ENCODE data around the gene FAM227A.
A peak's percentile ranks its signal among the peaks of the same experiment; 100 is the strongest.
"Not testable (repeated sequence)": the region's sequence is repeated elsewhere in the genome, so short reads cannot be mapped to it uniquely, and the experiment has no call there.

FAM227A gene

GRCh38 chr22:38610234-38610633 lies 46.0 kb downstream of the FAM227A start:
- no peak for DNase-seq

GRCh38 chr22:38608992-38609750 lies 47.0 kb downstream of the FAM227A start:
- DNase-seq, result no peak

GRCh38 chr22:38607680-38608079 lies 48.5 kb downstream of the FAM227A start:
- DNase-seq, result no peak

GRCh38 chr22:38602166-38602565 lies 54.0 kb downstream of the FAM227A start:
- DNase-seq, result no peak

- no peak for DNase-seq
Measured at GRCh38 chr22:38601221-38601764, 54.9 kb downstream of the FAM227A start.

GRCh38 chr22:38599466-38599865 lies 56.7 kb downstream of the FAM227A start:
- DNase-seq, result no peak

GRCh38 chr22:38582923-38583322 lies 73.3 kb downstream of the FAM227A start:
- not testable (repeated sequence) for DNase-seq

- DNase-seq, result no peak
Measured at GRCh38 chr22:38578505-38578904, 77.7 kb downstream of the FAM227A start.

GRCh38 chr22:38572065-38572464 lies 84.1 kb downstream of the FAM227A start:
- DNase-seq, result no peak

- no peak for DNase-seq
Measured at GRCh38 chr22:38570779-38571364, 85.3 kb downstream of the FAM227A start.

- DNase-seq, result peak; percentile 96
Measured at GRCh38 chr22:38569972-38570778, 86.0 kb downstream of the FAM227A start, which contains the start of gene DMC1. Gene DMC1 (minus strand): TSS chr22:38570183. CDS start chr22:38568256, 1,927 bp downstream.

GRCh38 chr22:38569181-38569971 lies 86.8 kb downstream of the FAM227A start:
- no peak for DNase-seq

- DNase-seq, result no peak
Measured at GRCh38 chr22:38567531-38568285, 88.5 kb downstream of the FAM227A start.

GRCh38 chr22:38566726-38567504 lies 89.3 kb downstream of the FAM227A start:
- DNase-seq, result no peak

- DNase-seq, result no peak
Measured at GRCh38 chr22:38565441-38565840, 90.8 kb downstream of the FAM227A start.

GRCh38 chr22:38564669-38565068 lies 91.5 kb downstream of the FAM227A start:
- no peak for DNase-seq

- DNase-seq, result no peak
Measured at GRCh38 chr22:38554281-38554680, 101.9 kb downstream of the FAM227A start.

- no peak for DNase-seq
Measured at GRCh38 chr22:38549101-38549894, 106.9 kb downstream of the FAM227A start.

GRCh38 chr22:38540701-38541100 lies 115.5 kb downstream of the FAM227A start:
- no peak for DNase-seq

All from NCI-H510A (cell line).